ENCODE data around the gene DDX24. TPM values are rescaled to one million over a fixed set of nuclear protein-coding genes. Genes with fewer than 3 reads are reported as not detected.

DDX24 gene
- total RNA-seq, 2 experiments from 2014 or later, result 81.5 to 172 TPM

DNA sequence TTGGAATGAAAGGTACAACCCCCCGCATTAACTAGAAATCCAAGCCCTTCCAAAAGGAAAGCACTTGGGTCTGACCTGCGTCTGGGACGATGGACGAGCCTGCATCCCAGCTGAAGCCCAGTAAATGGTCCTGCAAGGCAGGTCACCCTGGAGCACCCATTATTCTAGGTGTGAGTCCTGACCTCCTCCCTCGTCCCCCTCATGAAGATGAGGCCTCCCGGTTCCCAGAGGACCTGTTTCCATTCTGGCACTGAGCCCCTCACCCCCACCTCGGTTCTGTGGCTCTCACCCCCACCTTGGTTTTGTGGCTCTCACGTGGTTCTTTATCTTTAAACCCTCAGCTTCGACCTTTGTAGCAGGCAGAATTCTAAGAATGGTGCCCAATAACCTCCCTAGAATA is 36.9 kb upstream of the DDX24 start:
- BruUV-seq (replicated peaks), result no TSS peak

DNA sequence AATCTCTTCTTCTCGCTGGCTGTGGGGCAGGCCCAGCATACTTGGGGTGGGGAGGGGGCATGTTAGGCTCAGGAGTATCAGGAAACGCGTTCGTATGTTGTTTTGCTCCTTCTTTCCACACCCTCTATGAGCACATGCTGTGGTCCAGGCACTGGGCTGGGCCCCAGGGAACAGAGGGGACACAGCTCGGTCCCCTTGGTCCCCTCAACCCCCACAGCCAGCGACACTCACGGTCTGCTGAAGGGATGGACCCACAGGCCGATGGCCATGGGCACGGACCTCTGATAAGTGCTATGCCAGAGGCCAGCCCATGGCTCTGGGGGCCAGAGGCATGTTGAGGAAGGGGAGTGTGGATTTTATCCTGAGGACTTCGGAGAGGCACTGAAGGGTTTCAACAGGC is 35.7 kb upstream of the DDX24 start:
- Histone ChIP-seq H3K79me2 (ENCODE audit: insufficient read depth, low read depth, low read length) (no peaks in the 10 kb centered on the region), H3K4me2 (ENCODE audit: low read length) (no peak overlapping the region), H3K4me1 (ENCODE audit: insufficient read depth, low read length, poor library complexity, severe bottlenecking) (no peaks in the 10 kb centered on the region), H3K36me3 (ENCODE audit: insufficient read depth, low read length) (no peaks in the 10 kb centered on the region), H3K9me3 (ENCODE audit: low read length) (no peaks in the 10 kb centered on the region), H3K4me3 (ENCODE audit: low read depth, low read length, poor library complexity, severe bottlenecking) (no peak overlapping the region), H4K20me1 (ENCODE audit: insufficient read depth, low read length) (no peaks in the 10 kb centered on the region), H3K27ac (ENCODE audit: low read depth, low read length, poor library complexity, severe bottlenecking) (no peak overlapping the region), H2AFZ (ENCODE audit: low read length) (no peak overlapping the region), H3K9me2 (ENCODE audit: insufficient read depth, low read length) (no peaks in the 10 kb centered on the region)
- BruUV-seq (replicated peaks), result no TSS peak
- ChIA-PET POLR2A (no interaction called here), CTCF (ENCODE audit: unreplicated experiment) (no interaction called here)
- TF ChIP-seq, protein P1, sequence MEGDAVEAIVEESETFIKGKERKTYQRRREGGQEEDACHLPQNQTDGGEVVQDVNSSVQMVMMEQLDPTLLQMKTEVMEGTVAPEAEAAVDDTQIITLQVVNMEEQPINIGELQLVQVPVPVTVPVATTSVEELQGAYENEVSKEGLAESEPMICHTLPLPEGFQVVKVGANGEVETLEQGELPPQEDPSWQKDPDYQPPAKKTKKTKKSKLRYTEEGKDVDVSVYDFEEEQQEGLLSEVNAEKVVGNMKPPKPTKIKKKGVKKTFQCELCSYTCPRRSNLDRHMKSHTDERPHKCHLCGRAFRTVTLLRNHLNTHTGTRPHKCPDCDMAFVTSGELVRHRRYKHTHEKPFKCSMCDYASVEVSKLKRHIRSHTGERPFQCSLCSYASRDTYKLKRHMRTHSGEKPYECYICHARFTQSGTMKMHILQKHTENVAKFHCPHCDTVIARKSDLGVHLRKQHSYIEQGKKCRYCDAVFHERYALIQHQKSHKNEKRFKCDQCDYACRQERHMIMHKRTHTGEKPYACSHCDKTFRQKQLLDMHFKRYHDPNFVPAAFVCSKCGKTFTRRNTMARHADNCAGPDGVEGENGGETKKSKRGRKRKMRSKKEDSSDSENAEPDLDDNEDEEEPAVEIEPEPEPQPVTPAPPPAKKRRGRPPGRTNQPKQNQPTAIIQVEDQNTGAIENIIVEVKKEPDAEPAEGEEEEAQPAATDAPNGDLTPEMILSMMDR (conservative IDR thresholded peaks at IDR 0.05; ENCODE audit: low read length), result no peak
- TF ChIP-seq EZH2phosphoT487 (IDR thresholded peaks at IDR 0.05; ENCODE audit: borderline replicate concordance, low read depth, low read length), result no peak
- intact Hi-C loops (cut with micrococcal nuclease; ENCODE audit: unreplicated experiment), result no loop called here
- DNase-seq (ENCODE audit: low spot score), result no peak

More for the DNA sequence above, 36.9 kb upstream of the DDX24 start:
- H3K4me2 ChIP-seq (ENCODE audit: low read length), result no peak overlapping the region
- no peak overlapping the region for H2AFZ ChIP-seq (ENCODE audit: low read length)
- no peak overlapping the region for H3K27ac ChIP-seq (ENCODE audit: low read depth, low read length, poor library complexity, severe bottlenecking)
- no peaks in the 10 kb centered on the region for H4K20me1 ChIP-seq (ENCODE audit: insufficient read depth, low read length)
- no peaks in the 10 kb centered on the region for H3K36me3 ChIP-seq (ENCODE audit: insufficient read depth, low read length)
- H3K9me2 ChIP-seq (ENCODE audit: insufficient read depth, low read length), result no peaks in the 10 kb centered on the region
- no peaks in the 10 kb centered on the region for H3K79me2 ChIP-seq (ENCODE audit: insufficient read depth, low read depth, low read length)
- ChIA-PET POLR2A (interaction anchor here (0.6 kb wide), 1 partner anchor 50 kb away, joined by 5 read pairs; no protein-coding TSS in a partner anchor), CTCF (ENCODE audit: unreplicated experiment) (no interaction called here)
- DNase-seq (ENCODE audit: low spot score), result no peak
- H3K4me3 ChIP-seq (ENCODE audit: low read depth, low read length, poor library complexity, severe bottlenecking), result no peak overlapping the region
- TF ChIP-seq, protein P1 (conservative IDR thresholded peaks at IDR 0.05; ENCODE audit: low read length), result no peak
- no peak for TF ChIP-seq EZH2phosphoT487 (IDR thresholded peaks at IDR 0.05; ENCODE audit: borderline replicate concordance, low read depth, low read length)
- no peaks in the 10 kb centered on the region for H3K4me1 ChIP-seq (ENCODE audit: insufficient read depth, low read length, poor library complexity, severe bottlenecking)
- intact Hi-C loops (cut with micrococcal nuclease; ENCODE audit: unreplicated experiment), result no loop called here
- H3K9me3 ChIP-seq (ENCODE audit: low read length), result no peaks in the 10 kb centered on the region

DNA sequence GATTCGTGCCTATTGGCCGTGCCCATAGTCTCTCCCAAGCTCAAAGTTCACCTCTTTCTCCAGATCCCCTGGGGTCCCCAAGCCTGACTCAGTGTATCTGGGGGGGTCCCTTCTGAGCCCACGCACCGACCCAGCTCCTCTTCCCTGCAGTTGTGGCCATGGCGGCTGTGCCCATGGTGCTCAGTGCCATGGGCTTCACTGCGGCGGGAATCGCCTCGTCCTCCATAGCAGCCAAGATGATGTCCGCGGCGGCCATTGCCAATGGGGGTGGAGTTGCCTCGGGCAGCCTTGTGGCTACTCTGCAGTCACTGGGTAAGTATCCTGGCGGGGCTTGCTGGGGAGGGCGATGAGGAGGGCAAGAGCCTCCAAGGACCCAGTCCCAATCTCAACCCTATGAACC is 34.6 kb upstream of the DDX24 start:
- no peak overlapping the region for H3K4me2 ChIP-seq (ENCODE audit: low read length)
- POLR2A ChIA-PET, result interaction anchor here (1.2 kb wide), 1 partner anchor 16 kb away, joined by 3 read pairs; no protein-coding TSS in a partner anchor
- intact Hi-C loops (cut with micrococcal nuclease; ENCODE audit: unreplicated experiment), result no loop called here
- no peaks in the 10 kb centered on the region for H3K4me1 ChIP-seq (ENCODE audit: insufficient read depth, low read length, poor library complexity, severe bottlenecking)
- no peaks in the 10 kb centered on the region for H4K20me1 ChIP-seq (ENCODE audit: insufficient read depth, low read length)
- TF ChIP-seq EZH2phosphoT487 (IDR thresholded peaks at IDR 0.05; ENCODE audit: borderline replicate concordance, low read depth, low read length), result no peak
- TF ChIP-seq, protein P1 (conservative IDR thresholded peaks at IDR 0.05; ENCODE audit: low read length), result no peak
- H3K9me2 ChIP-seq (ENCODE audit: insufficient read depth, low read length), result no peaks in the 10 kb centered on the region
- no peaks in the 10 kb centered on the region for H3K9me3 ChIP-seq (ENCODE audit: low read length)
- no peak overlapping the region for H3K27ac ChIP-seq (ENCODE audit: low read depth, low read length, poor library complexity, severe bottlenecking)
- BruUV-seq (replicated peaks), result no TSS peak
- no peaks in the 10 kb centered on the region for H3K79me2 ChIP-seq (ENCODE audit: insufficient read depth, low read depth, low read length)
- no peak overlapping the region for H2AFZ ChIP-seq (ENCODE audit: low read length)
- no peak overlapping the region for H3K4me3 ChIP-seq (ENCODE audit: low read depth, low read length, poor library complexity, severe bottlenecking)
- CTCF ChIA-PET (ENCODE audit: unreplicated experiment), result no interaction called here
- DNase-seq (ENCODE audit: low spot score), result no peak
- no peaks in the 10 kb centered on the region for H3K36me3 ChIP-seq (ENCODE audit: insufficient read depth, low read length)

Measured in OCI-LY7 (cell line).